Ureter (tissue), 1 donor: ENCODE results near the gene CELA3B. TPM values are rescaled to one million over a fixed set of nuclear protein-coding genes. Genes with fewer than 3 reads are reported as not detected.
"Not testable (repeated sequence)": the region's sequence is repeated elsewhere in the genome, so short reads cannot be mapped to it uniquely, and the experiment has no call there.

Source experiments
- DNase-seq: peaks from one replicate; pipeline ENCODE4 v3.0.0-alpha.2; 2020; ENCODE audit warnings: low spot score
- total RNA-seq: library from RNA; stranded (reverse); gene quantifications from one replicate; pipeline ENCODE4 v1.2.4, GENCODE V29; 2023
- donor health status: DM: yes; HTN: yes; CAD: no.

Gene CELA3B
- total RNA-seq, 1 donor from 2014 or later = not detected

- not testable (repeated sequence) for DNase-seq
Observed at GRCh38 chr1:22007262-22007661, 30.4 kb downstream of the CELA3B start.

GRCh38 chr1:22009566-22009965, 32.7 kb downstream of the CELA3B start:
- DNase-seq = not testable (repeated sequence)

- DNase-seq = not testable (repeated sequence)
Observed at GRCh38 chr1:22012752-22013151, 35.9 kb downstream of the CELA3B start.

GRCh38 chr1:22014575-22015206, 37.9 kb downstream of the CELA3B start:
- not testable (repeated sequence) for DNase-seq

GRCh38 chr1:22018583-22019559, 42.0 kb downstream of the CELA3B start:
- DNase-seq = no peak

GRCh38 chr1:22021061-22021460, 44.2 kb downstream of the CELA3B start:
- no peak for DNase-seq

GRCh38 chr1:22024485-22025367, 47.9 kb downstream of the CELA3B start:
- peak; percentile 53 for DNase-seq

GRCh38 chr1:22025368-22026155, 48.7 kb downstream of the CELA3B start:
- peak; percentile 92 for DNase-seq

GRCh38 chr1:22026924-22027289, 50.1 kb downstream of the CELA3B start:
- DNase-seq = no peak

GRCh38 chr1:22030057-22030456, 53.2 kb downstream of the CELA3B start:
- DNase-seq = no peak

GRCh38 chr1:22030473-22030872, 53.7 kb downstream of the CELA3B start:
- no peak for DNase-seq

- peak; percentile 60 for DNase-seq
Observed at GRCh38 chr1:22031214-22031962, 54.6 kb downstream of the CELA3B start.

- not testable (repeated sequence) for DNase-seq
Observed at GRCh38 chr1:22034834-22035233, 58.0 kb downstream of the CELA3B start.

- DNase-seq = no peak
Observed at GRCh38 chr1:22037520-22037919, 60.7 kb downstream of the CELA3B start.

GRCh38 chr1:22038036-22038435, 61.2 kb downstream of the CELA3B start:
- no peak for DNase-seq

Other genes with a start within 250 kb of the CELA3B start
- 93.8 TPM for gene USP48, start 193.9 kb upstream of the CELA3B start, total RNA-seq
- 1.1 TPM for gene LDLRAD2, start 164.8 kb upstream of the CELA3B start, total RNA-seq
- gene HSPG2, start 39.7 kb upstream of the CELA3B start, total RNA-seq = 298 TPM
- gene CELA3A, start 24.6 kb downstream of the CELA3B start, total RNA-seq = not detected
- gene CDC42, start 75.7 kb downstream of the CELA3B start, total RNA-seq = 326 TPM
- 3.7 TPM for gene WNT4, start 166.1 kb downstream of the CELA3B start, total RNA-seq